Loucy (cell line): ENCODE measurements around the gene SHBG.

ENCODE experiments used
- CTCF ChIP-seq: fragments of 200-600 bp; sonication (generic); conservative IDR thresholded peaks from 2 replicates; pipeline ENCODE4 v1.5.1; 2014; ENCODE audit warnings: mild to moderate bottlenecking, antibody characterized with exemption, low read length
- EZH2phosphoT487 ChIP-seq: fragments of 200-600 bp; IDR thresholded peaks from 2 replicates; pipeline ENCODE4 v1.6.1; 2018; ENCODE audit warnings: antibody characterized with exemption, mild to moderate bottlenecking, moderate library complexity, borderline replicate concordance

- no peak for TF ChIP-seq CTCF
- TF ChIP-seq EZH2phosphoT487 = no peak
Measured at GRCh38 chr17:7629939-7630571, at the start of gene SHBG.
